K562 (cell line): ENCODE data around the gene TPBGL. TPM values are rescaled to one million over a fixed set of nuclear protein-coding genes. Genes with fewer than 3 reads are reported as not detected.

ENCODE experiments used
- ATAC-seq: fragments of 200-7000 bp; cut with Tn5 transposase; 3 replicates; pipeline ENCODE4 v1.9.1; 2020; ENCODE audit warnings: moderate library complexity
- BruUV-seq: library from RNA; stranded (reverse); fragments of 400-500 nt; replicated peaks from 2 replicates; lab custom pipeline; 2021; lab: Mats Ljungman, UMichigan
- CTCF ChIA-PET: fragments of 300-600 bp; formaldehyde crosslinking; extraction: SDS; loops from one replicate; lab custom pipeline; 2021; ENCODE audit warnings: low intra/inter-chr PET ratio; lab: Yijun Ruan, JAX
- POLR2A ChIA-PET: fragments of 300-600, 350-650 bp; sonication (Branson Sonifier 250); formaldehyde crosslinking; extraction: SDS; loops from one replicate; lab custom pipeline; 2021; ENCODE audit warnings: antibody characterized with exemption, inconsistent platforms; lab: Yijun Ruan, JAX
- DNase-seq, 4 experiments: peaks; one replicate each; pipeline versions ENCODE4 v3.0.0 to v3.0.0-alpha.2; 2011 to 2018; ENCODE audit warnings: low spot score in 3 of 4, mixed read lengths in 3 of 4; ENCODE audit errors: extremely low read depth in 1 of 4
- FAIRE-seq: peaks from 2 replicates; lab custom pipeline; 2011; peaks lifted over from hg19 to GRCh38; lab: Jason Lieb, UNC
- H2AFZ ChIP-seq: 2 replicates; pipeline ENCODE4 v1.6.0; 2011; ENCODE audit warnings: low read depth, low read length, control low read depth, inconsistent platforms
- H3K27ac ChIP-seq: fragments of 200-600 bp; 3 replicates; pipeline ENCODE4 v1.8.0; 2011; ENCODE audit warnings: low read depth, mild to moderate bottlenecking, control low read depth, inconsistent platforms, low read length, moderate library complexity, mixed read lengths; ENCODE audit errors: extremely low read depth
- H3K27me3 ChIP-seq, 2 experiments: fragments of 300-600 bp in 1 of 2; 2 replicates in 1 of 2; 3 replicates in 1 of 2; pipeline versions ENCODE4 v1.6.0 to v1.8.0; 2011; ENCODE audit warnings: inconsistent platforms in 2 of 2, low read length in 2 of 2, mild to moderate bottlenecking in 1 of 2, mixed read lengths in 1 of 2, moderate library complexity in 1 of 2; ENCODE audit not compliant: control insufficient read depth in 2 of 2, insufficient read depth in 2 of 2
- H3K36me3 ChIP-seq: fragments of 300-600 bp; 3 replicates; pipeline ENCODE4 v1.8.0; 2011; ENCODE audit warnings: mild to moderate bottlenecking, low read length, inconsistent platforms; ENCODE audit not compliant: control insufficient read depth, insufficient read depth
- H3K4me1 ChIP-seq, 2 experiments: fragments of 200-600 bp in 1 of 2; replicated peaks in 1 of 2; 2 replicates in 1 of 2; 3 replicates in 1 of 2; pipeline versions ENCODE4 v1.5.1 to v1.8.0; 2011; ENCODE audit warnings: inconsistent platforms in 2 of 2, low read length in 2 of 2, mild to moderate bottlenecking in 1 of 2, mixed read lengths in 1 of 2, moderate library complexity in 1 of 2; ENCODE audit not compliant: control insufficient read depth in 2 of 2, insufficient read depth in 2 of 2
- H3K4me2 ChIP-seq: 2 replicates; pipeline ENCODE4 v1.6.1; 2011; ENCODE audit warnings: low read length, control low read depth, inconsistent platforms, mixed read lengths; ENCODE audit not compliant: insufficient read depth
- H3K4me3 ChIP-seq: fragments of 200-600 bp; sonication (generic), shearing (Covaris generic); 2 replicates; pipeline ENCODE4 v1.5.1; 2016; ENCODE audit warnings: control low read depth, inconsistent platforms
- H3K79me2 ChIP-seq: fragments of 200-600 bp; 3 replicates; pipeline ENCODE4 v1.8.0; 2011; ENCODE audit warnings: low read length, inconsistent platforms; ENCODE audit not compliant: control insufficient read depth, insufficient read depth
- H3K9ac ChIP-seq, 2 experiments: 2 replicates each; pipeline versions ENCODE4 v1.6.0 to v1.6.1; 2011; ENCODE audit warnings: low read depth in 2 of 2, low read length in 2 of 2, control low read depth in 1 of 2, inconsistent platforms in 1 of 2, mild to moderate bottlenecking in 1 of 2, mixed read lengths in 1 of 2; ENCODE audit not compliant: insufficient read depth in 1 of 2
- H3K9me1 ChIP-seq: one replicate; pipeline ENCODE4 v1.6.0; 2011; ENCODE audit warnings: inconsistent platforms, mild to moderate bottlenecking, low read length, moderate library complexity; ENCODE audit not compliant: control insufficient read depth, insufficient read depth
- H3K9me3 ChIP-seq: replicated peaks from 2 replicates; pipeline ENCODE4 v1.5.1; 2011; ENCODE audit warnings: low read depth, low read length, inconsistent platforms; ENCODE audit not compliant: control insufficient read depth, insufficient read depth
- H4K20me1 ChIP-seq: replicated peaks from 2 replicates; pipeline ENCODE4 v1.6.1; 2011; ENCODE audit warnings: low read length, inconsistent platforms, mixed read lengths; ENCODE audit not compliant: control insufficient read depth, insufficient read depth
- ZKSCAN1 ChIP-seq: fragments of 150-350 bp; IDR thresholded peaks from 2 replicates; pipeline ENCODE4 v1.6.1; 2016; ENCODE audit warnings: low read depth, low read length
- ZNF740 ChIP-seq, 3 experiments: fragments of 200-800 bp in 1 of 3; sonication (Bioruptor generic) in 1 of 3; sonication (generic) in 1 of 3; formaldehyde crosslinking in 1 of 3; IDR thresholded peaks; 2 replicates each; pipeline versions ENCODE4 v1.6.1 to v1.8.0; 2016 to 2022; ENCODE audit warnings: mild to moderate bottlenecking in 2 of 3, missing compliant biosample characterization in 2 of 3, missing genetic modification characterization in 2 of 3, missing genetic modification reagents in 1 of 3
- WGBS: fragments of 100-300 bp; shearing (Covaris generic); methylation state at CpG from one replicate; pipeline ENCODE4 v1.1.6; 2016; ENCODE audit warnings: low coverage, mixed read lengths; ENCODE audit not compliant: insufficient coverage; ENCODE audit errors: missing lambda C conversion rate; 5-methylcytosine and 5-hydroxymethylcytosine counted together
- in situ Hi-C: fragments of 300-500 bp; cut with MboI; formaldehyde crosslinking; loops from 4 replicates; pipeline ENCODE4 v1.15.0; 2018; ENCODE audit warnings: inconsistent platforms, mixed read lengths
- intact Hi-C: fragments of 100-400 bp; cut with micrococcal nuclease; formaldehyde crosslinking; loops from 2 replicates; pipeline ENCODE4 v1.14.2; 2022
- polyA plus RNA-seq, 8 experiments: library from polyadenylated mRNA; depleted of rRNA in 4 of 8; stranded (reverse) in 5 of 8; unstranded in 3 of 8; fragments of >200 nt; fragmentation: Nextera tagmentation in 2 of 8; fragmentation: Illumina TruSeq in 1 of 8; extraction: Ambion mirVana in 2 of 8; extraction: Trizol in 1 of 8; gene quantifications; 2 replicates each; pipeline versions ENCODE4 v1.2.1 to v1.2.3, GENCODE V29; 2011 to 2014; ENCODE audit warnings: inconsistent platforms in 1 of 8, missing spikeins in 1 of 8
- total RNA-seq, 7 experiments: library from RNA; depleted of rRNA in 6 of 7; stranded (reverse); fragments of >200 nt in 6 of 7; fragmentation: Illumina TruSeq in 2 of 7; extraction: Trizol in 2 of 7; gene quantifications; 2 replicates each; pipeline versions ENCODE4 v1.2.1 to v1.2.3, GENCODE V29; 2011 to 2021; ENCODE audit warnings: low replicate concordance in 1 of 7

Gene TPBGL
- total and polyA plus RNA-seq, 9 of the 15 experiments (the other 6 are each of a cell fraction or from before 2014, with no cell fraction given), result 0.04 to 0.11 (median 0.06) TPM; not detected in 6

DNA sequence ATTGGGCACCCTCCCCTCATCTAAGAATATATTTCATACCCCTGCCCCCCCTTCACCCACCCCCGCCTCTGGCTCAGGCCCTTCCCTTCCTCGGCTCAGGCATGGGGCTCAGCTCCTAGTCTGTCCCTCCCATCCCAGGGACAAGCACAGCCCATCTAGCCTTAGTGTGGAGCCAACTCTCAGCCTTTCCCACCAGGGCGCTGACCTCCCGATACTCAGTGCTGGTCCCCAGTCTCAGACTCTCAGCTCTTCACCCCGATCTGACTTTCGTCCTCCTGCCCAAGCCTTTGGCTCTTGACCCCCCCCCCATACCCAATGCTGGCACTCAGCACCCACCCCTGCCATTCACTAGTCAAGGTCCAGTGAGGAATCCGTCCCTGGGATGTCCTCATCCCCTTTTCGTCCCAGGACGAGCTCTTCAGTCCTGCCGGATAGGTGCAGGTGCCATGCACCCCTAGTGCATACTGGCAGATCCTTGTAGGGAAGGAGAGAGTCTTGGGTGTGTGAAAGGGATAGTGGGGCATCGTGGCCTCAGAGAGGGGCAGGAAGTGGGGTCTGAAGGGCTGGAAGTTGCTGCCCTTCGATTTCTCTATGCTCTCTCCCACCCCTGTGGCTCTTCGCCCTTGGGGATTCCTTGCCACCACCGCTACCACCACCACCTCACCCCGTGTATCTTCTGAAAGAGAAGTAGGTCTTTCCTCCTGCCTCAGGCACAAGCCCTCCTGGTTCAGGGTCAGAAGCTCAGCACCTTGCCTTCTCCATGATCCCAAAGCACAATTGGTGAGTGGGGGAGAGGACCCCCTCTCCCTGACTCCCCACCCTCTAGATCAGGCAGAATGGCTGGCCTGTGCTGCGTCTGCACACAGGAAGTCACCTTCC is 2.4 kb downstream of the TPBGL start:
- POLR2A ChIA-PET, result interaction anchor here (0.6 to 1.9 kb wide), 4 partner anchors 28 to 212 kb away, joined by 3 to 8 read pairs (median 4); no protein-coding TSS in a partner anchor
- peak overlapping the region; percentile 75; the same call in 1 of the 2 replicates for H3K4me2 ChIP-seq
- in situ Hi-C loops (no loop called here), intact Hi-C loops (loop anchor here (10.0 kb wide), 1 partner anchor 538 kb away; no protein-coding TSS in a partner anchor)
- no peak for FAIRE-seq
- H3K9me1 ChIP-seq, result peaks cover 4% of the 10 kb centered on the region
- H4K20me1 ChIP-seq, result peaks cover 18% of the 10 kb centered on the region
- 5% methylated on average over 14 of the region's 16 CpGs for WGBS
- H3K9me3 ChIP-seq, result no peaks in the 10 kb centered on the region
- H3K27ac ChIP-seq, result no peak overlapping the region
- H3K79me2 ChIP-seq, result no peaks in the 10 kb centered on the region
- no peak overlapping the region for H3K4me3 ChIP-seq
- no peak overlapping the region for H3K9ac ChIP-seq
- BruUV-seq, result no TSS peak
- peaks cover 24 to 48% of the 10 kb centered on the region in 2 experiments for H3K27me3 ChIP-seq
- H2AFZ ChIP-seq, result no peak overlapping the region
- CTCF ChIA-PET, result interaction anchor here (0.7 to 1.4 kb wide), 5 partner anchors 38 to 420 kb away, joined by 3 to 4 read pairs (median 3); no protein-coding TSS in a partner anchor
- 0 out of 2 replicates have a peak, but pooled peaks have one; percentile 10 for TF ChIP-seq ZNF740 (CRISPR knock-in tag; IDR thresholded peaks at IDR 0.05)
- TF ChIP-seq ZNF740 (tag; IDR thresholded peaks at IDR 0.05), result no peak
- TF ChIP-seq ZKSCAN1, result no peak
- ATAC-seq, result no peak
- DNase-seq, result peak in 1 of 4 experiments; percentile 6
- H3K4me1 ChIP-seq, result peaks cover 3 to 23% of the 10 kb centered on the region in 2 experiments; a peak in 4 of 5 replicates
- no peaks in the 10 kb centered on the region for H3K36me3 ChIP-seq
